Endodermal cell (in vitro differentiated cells): ENCODE data around the gene DBNDD1. TPM values are rescaled to one million over a fixed set of nuclear protein-coding genes. Genes with fewer than 3 reads are reported as not detected.

Experiments used
- DNase-seq: peaks from one replicate; pipeline ENCODE4 v3.0.0-alpha.2; 2017
- H3K27ac ChIP-seq: 2 replicates; pipeline ENCODE4 v1.5.1; 2013; ENCODE audit warnings: mild to moderate bottlenecking, low read depth, low read length, moderate library complexity
- H3K27me3 ChIP-seq: 2 replicates; pipeline ENCODE4 v1.6.1; 2013; ENCODE audit warnings: mild to moderate bottlenecking, low read length, moderate library complexity; ENCODE audit not compliant: insufficient read depth, control insufficient read depth, poor library complexity, severe bottlenecking
- H3K36me3 ChIP-seq: 2 replicates; pipeline ENCODE4 v1.7.0; 2013; ENCODE audit warnings: mild to moderate bottlenecking, low read length, moderate library complexity; ENCODE audit not compliant: control insufficient read depth, insufficient read depth
- H3K4me1 ChIP-seq: one replicate; pipeline ENCODE4 v1.7.0; 2013; ENCODE audit warnings: low read length; ENCODE audit not compliant: control insufficient read depth, insufficient read depth
- H3K4me3 ChIP-seq: 2 replicates; pipeline ENCODE4 v1.5.1; 2013; ENCODE audit warnings: mild to moderate bottlenecking, low read length, moderate library complexity
- H3K9ac ChIP-seq: 2 replicates; pipeline ENCODE4 v1.6.1; 2013; ENCODE audit warnings: mild to moderate bottlenecking, low read length, moderate library complexity; ENCODE audit not compliant: poor library complexity, severe bottlenecking; ENCODE audit errors: extremely low read depth
- H3K9me3 ChIP-seq: 2 replicates; pipeline ENCODE4 v1.6.1; 2013; ENCODE audit warnings: mild to moderate bottlenecking, low read length, moderate library complexity; ENCODE audit not compliant: control insufficient read depth
- H3K27ac Mint-ChIP-seq: 2 replicates; pipeline ENCODE4 v1.8.0; 2020; ENCODE audit warnings: mixed read lengths
- H3K27me3 Mint-ChIP-seq: 2 replicates; pipeline ENCODE4 v1.8.0; 2021; ENCODE audit warnings: mild to moderate bottlenecking, mixed read lengths; ENCODE audit not compliant: insufficient read depth
- H3K36me3 Mint-ChIP-seq: 2 replicates; pipeline ENCODE4 v1.8.0; 2020; ENCODE audit warnings: low read depth, mixed read lengths
- H3K4me1 Mint-ChIP-seq: 2 replicates; pipeline ENCODE4 v1.8.0; 2020; ENCODE audit warnings: mixed read lengths
- H3K4me3 Mint-ChIP-seq: 2 replicates; pipeline ENCODE4 v1.8.0; 2020; ENCODE audit warnings: mild to moderate bottlenecking, moderate library complexity, mixed read lengths
- H3K9me3 Mint-ChIP-seq: 2 replicates; pipeline ENCODE4 v1.8.0; 2020; ENCODE audit warnings: mild to moderate bottlenecking, mixed read lengths
- CTCF ChIP-seq: fragments of 200-600 bp; sonication (generic); conservative IDR thresholded peaks from 2 replicates; pipeline ENCODE4 v1.5.0; 2021; ENCODE audit warnings: antibody characterized with exemption, mild to moderate bottlenecking
- WGBS, 2 experiments: methylation state at CpG; one replicate each; pipeline versions ENCODE4 v1.1.5 to v1.1.7; 2013; ENCODE audit warnings: missing lambda C conversion rate in 2 of 2, mixed read lengths in 1 of 2; ENCODE audit not compliant: insufficient coverage in 1 of 2, insufficient read length in 1 of 2; 5-methylcytosine and 5-hydroxymethylcytosine counted together
- total RNA-seq, 2 donors: library from RNA; stranded (reverse); fragmentation: NEBNext Ultra II Directional in 1 of 2; extraction: Animal tissue kit (Norgen Biotek cat#: 25700) in 1 of 2; gene quantifications; 2 replicates in 1 of 2; 3 replicates in 1 of 2; pipeline ENCODE4 v1.2.1, GENCODE V29; 2021

The DBNDD1 gene
- total RNA-seq, 2 donors from 2014 or later, result 31.5 to 32.5 TPM

- H3K36me3 Mint-ChIP-seq, result peaks cover 73% of the 10 kb centered on the region
- no peaks in the 10 kb centered on the region for H3K9me3 Mint-ChIP-seq
Measured at GRCh38 chr16:89983536-89983935, 35.7 kb downstream of the DBNDD1 start.

GRCh38 chr16:89982318-89982717 is 36.9 kb downstream of the DBNDD1 start:
- no peak overlapping the region for H3K9ac ChIP-seq
- no peak for TF ChIP-seq CTCF
- no peaks in the 10 kb centered on the region for H3K27me3 ChIP-seq
- Mint-ChIP-seq H3K36me3 (peaks cover 70% of the 10 kb centered on the region), H3K27me3 (no peaks in the 10 kb centered on the region), H3K27ac (no peak overlapping the region), H3K4me1 (no peaks in the 10 kb centered on the region), H3K9me3 (no peaks in the 10 kb centered on the region), H3K4me3 (no peak overlapping the region)
- DNase-seq, result no peak
- H3K36me3 ChIP-seq, result peaks cover 86% of the 10 kb centered on the region
- no peak overlapping the region for H3K27ac ChIP-seq
- 95% methylated on average over 8 to 9 of the region's 9 CpGs for WGBS, 2 experiments
- no peak overlapping the region for H3K4me3 ChIP-seq
- no peaks in the 10 kb centered on the region for H3K4me1 ChIP-seq
- H3K9me3 ChIP-seq, result no peaks in the 10 kb centered on the region

More at GRCh38 chr16:89983536-89983935, 35.7 kb downstream of the DBNDD1 start:
- DNase-seq, result no peak
- Histone ChIP-seq H3K27ac (no peak overlapping the region), H3K36me3 (peaks cover 76% of the 10 kb centered on the region), H3K4me1 (no peaks in the 10 kb centered on the region), H3K9me3 (no peaks in the 10 kb centered on the region), H3K4me3 (no peak overlapping the region), H3K9ac (no peak overlapping the region), H3K27me3 (no peaks in the 10 kb centered on the region)
- 90 to 91% methylated on average over 14 to 15 of the region's 15 CpGs for WGBS, 2 experiments
- H3K27ac Mint-ChIP-seq, result no peak overlapping the region
- TF ChIP-seq CTCF, result no peak
- H3K4me3 Mint-ChIP-seq, result no peak overlapping the region
- no peaks in the 10 kb centered on the region for H3K4me1 Mint-ChIP-seq
- H3K27me3 Mint-ChIP-seq, result no peaks in the 10 kb centered on the region

- no peak overlapping the region for H3K4me3 ChIP-seq
- no peaks in the 10 kb centered on the region for H3K4me1 ChIP-seq
- H3K4me3 Mint-ChIP-seq, result no peak overlapping the region
- H3K27me3 ChIP-seq, result no peaks in the 10 kb centered on the region
- no peaks in the 10 kb centered on the region for H3K27me3 Mint-ChIP-seq
- H3K9me3 Mint-ChIP-seq, result no peaks in the 10 kb centered on the region
- no peaks in the 10 kb centered on the region for H3K4me1 Mint-ChIP-seq
- H3K9ac ChIP-seq, result no peak overlapping the region
- TF ChIP-seq CTCF, result no peak
- H3K27ac ChIP-seq, result no peak overlapping the region
- 94 to 100% methylated on average over 5 to 8 of the region's 8 CpGs for WGBS, 2 experiments
- H3K27ac Mint-ChIP-seq, result no peak overlapping the region
- peaks cover 62% of the 10 kb centered on the region for H3K36me3 Mint-ChIP-seq
- no peak for DNase-seq
- H3K9me3 ChIP-seq, result no peaks in the 10 kb centered on the region
- H3K36me3 ChIP-seq, result peaks cover 79% of the 10 kb centered on the region
Measured at GRCh38 chr16:89981414-89981813, 37.8 kb downstream of the DBNDD1 start.
